ENCODE results near the gene MIXL1.

MIXL1 gene

GRCh38 chr1:226186124-226187018 is 37.1 kb upstream of the MIXL1 start, which contains the start of gene ACBD3:
Gene ACBD3 (minus strand): TSS chr1:226186741. CDS start chr1:226186675, 66 bp downstream.
- peak; percentile 92 for DNase-seq (ENCODE audit: low read depth)
- H3K4me3 ChIP-seq (ENCODE audit: low read depth, low read length), result peak within 1 kb of the TSS; percentile 90
- TF ChIP-seq, protein P1, sequence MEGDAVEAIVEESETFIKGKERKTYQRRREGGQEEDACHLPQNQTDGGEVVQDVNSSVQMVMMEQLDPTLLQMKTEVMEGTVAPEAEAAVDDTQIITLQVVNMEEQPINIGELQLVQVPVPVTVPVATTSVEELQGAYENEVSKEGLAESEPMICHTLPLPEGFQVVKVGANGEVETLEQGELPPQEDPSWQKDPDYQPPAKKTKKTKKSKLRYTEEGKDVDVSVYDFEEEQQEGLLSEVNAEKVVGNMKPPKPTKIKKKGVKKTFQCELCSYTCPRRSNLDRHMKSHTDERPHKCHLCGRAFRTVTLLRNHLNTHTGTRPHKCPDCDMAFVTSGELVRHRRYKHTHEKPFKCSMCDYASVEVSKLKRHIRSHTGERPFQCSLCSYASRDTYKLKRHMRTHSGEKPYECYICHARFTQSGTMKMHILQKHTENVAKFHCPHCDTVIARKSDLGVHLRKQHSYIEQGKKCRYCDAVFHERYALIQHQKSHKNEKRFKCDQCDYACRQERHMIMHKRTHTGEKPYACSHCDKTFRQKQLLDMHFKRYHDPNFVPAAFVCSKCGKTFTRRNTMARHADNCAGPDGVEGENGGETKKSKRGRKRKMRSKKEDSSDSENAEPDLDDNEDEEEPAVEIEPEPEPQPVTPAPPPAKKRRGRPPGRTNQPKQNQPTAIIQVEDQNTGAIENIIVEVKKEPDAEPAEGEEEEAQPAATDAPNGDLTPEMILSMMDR (IDR thresholded peaks at IDR 0.05; ENCODE audit: low read depth, low read length), result no peak
- TF ChIP-seq MYC (IDR thresholded peaks at IDR 0.05; ENCODE audit: low read depth, low read length), result peak; percentile 82
- peak; percentile 52 for TF ChIP-seq MAX (IDR thresholded peaks at IDR 0.05; ENCODE audit: low read depth, low read length)
- TF ChIP-seq POLR2A (IDR thresholded peaks at IDR 0.05; ENCODE audit: extremely low read depth, insufficient read length), result peak; percentile 90

DNA sequence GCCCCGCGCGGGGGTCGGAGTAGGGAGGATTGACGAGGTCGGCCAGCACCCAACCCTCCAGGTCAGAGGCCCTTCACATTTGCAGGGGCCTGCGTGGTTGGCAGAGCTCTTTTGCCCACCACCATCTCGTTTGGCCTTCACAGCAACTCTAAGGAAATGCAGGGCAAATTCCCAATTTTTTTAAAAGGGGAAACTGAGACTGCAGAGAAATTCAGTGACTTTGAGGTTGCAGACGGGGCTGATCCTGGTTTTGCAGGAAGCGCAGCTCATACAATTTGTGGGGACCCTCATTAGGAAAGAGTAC is 36.5 kb upstream of the MIXL1 start:
- no peak for DNase-seq (ENCODE audit: low read depth)
- TF ChIP-seq POLR2A (IDR thresholded peaks at IDR 0.05; ENCODE audit: extremely low read depth, insufficient read length) (no peak), MAX (IDR thresholded peaks at IDR 0.05; ENCODE audit: low read depth, low read length) (no peak), MYC (IDR thresholded peaks at IDR 0.05; ENCODE audit: low read depth, low read length) (no peak)
- TF ChIP-seq, protein P1 (IDR thresholded peaks at IDR 0.05; ENCODE audit: low read depth, low read length), result no peak
- H3K4me3 ChIP-seq (ENCODE audit: low read depth, low read length), result peak overlapping the region; percentile 77

GRCh38 chr1:226187380-226187779 is 36.1 kb upstream of the MIXL1 start:
- TF ChIP-seq MYC (IDR thresholded peaks at IDR 0.05; ENCODE audit: low read depth, low read length) (no peak), POLR2A (IDR thresholded peaks at IDR 0.05; ENCODE audit: extremely low read depth, insufficient read length) (no peak), MAX (IDR thresholded peaks at IDR 0.05; ENCODE audit: low read depth, low read length) (no peak)
- TF ChIP-seq, protein P1 (IDR thresholded peaks at IDR 0.05; ENCODE audit: low read depth, low read length), result no peak
- no peak for DNase-seq (ENCODE audit: low read depth)
- H3K4me3 ChIP-seq (ENCODE audit: low read depth, low read length), result peak overlapping the region; percentile 77

- DNase-seq (ENCODE audit: low read depth), result no peak
- TF ChIP-seq, protein P1 (IDR thresholded peaks at IDR 0.05; ENCODE audit: low read depth, low read length), result no peak
- no peak for TF ChIP-seq MAX (IDR thresholded peaks at IDR 0.05; ENCODE audit: low read depth, low read length)
- TF ChIP-seq MYC (IDR thresholded peaks at IDR 0.05; ENCODE audit: low read depth, low read length), result no peak
- no peak for TF ChIP-seq POLR2A (IDR thresholded peaks at IDR 0.05; ENCODE audit: extremely low read depth, insufficient read length)
- no peak overlapping the region for H3K4me3 ChIP-seq (ENCODE audit: low read depth, low read length)
These were observed 28.3 kb upstream of the MIXL1 start for GRCh38 chr1:226195144-226195543.

GRCh38 chr1:226199971-226200370 is 23.5 kb upstream of the MIXL1 start:
- DNase-seq (ENCODE audit: low read depth), result no peak
- H3K4me3 ChIP-seq (ENCODE audit: low read depth, low read length), result no peak overlapping the region
- TF ChIP-seq MAX (IDR thresholded peaks at IDR 0.05; ENCODE audit: low read depth, low read length), result no peak
- no peak for TF ChIP-seq POLR2A (IDR thresholded peaks at IDR 0.05; ENCODE audit: extremely low read depth, insufficient read length)
- TF ChIP-seq, protein P1 (IDR thresholded peaks at IDR 0.05; ENCODE audit: low read depth, low read length), result no peak

Measured in NB4 (cell line).